ENCODE measurements around the gene CTNNBL1. TPM values are rescaled to one million over a fixed set of nuclear protein-coding genes. Genes with fewer than 3 reads are reported as not detected.

Gene CTNNBL1
- total and polyA plus RNA-seq, 2 of the 4 experiments (the other 2 are of a cell fraction) = 29.9 to 34.1 TPM

GRCh38 chr20:37729909-37730308 lies 36.1 kb downstream of the CTNNBL1 start:
- peak; percentile 48 for ATAC-seq (ENCODE audit: low read depth)
- Histone ChIP-seq H2AK5ac (ENCODE audit: low read depth, low read length) (no peak overlapping the region), H2BK120ac (ENCODE audit: low read depth, low read length) (no peak overlapping the region), H3K9me3 (ENCODE audit: control insufficient read depth, insufficient read depth, low read length) (no peaks in the 10 kb centered on the region), H2BK20ac (ENCODE audit: low read depth, low read length) (no peak overlapping the region), H2AFZ (replicated peaks; ENCODE audit: low read length, poor library complexity) (no peak overlapping the region), H3K36me3 (ENCODE audit: control insufficient read depth, insufficient read depth, low read length) (peaks cover 4% of the 10 kb centered on the region), H3K4me3 (ENCODE audit: insufficient read depth, low read depth, low read length) (no peak overlapping the region), H4K5ac (ENCODE audit: low read depth, low read length) (no peak overlapping the region), H4K8ac (ENCODE audit: low read depth in 2 of 2, low read length in 2 of 2) (no peak overlapping the region), H3K27me3 (ENCODE audit: control insufficient read depth, insufficient read depth, low read length) (no peaks in the 10 kb centered on the region), H4K91ac (ENCODE audit: insufficient read depth, low read depth, low read length) (no peak overlapping the region), H3K56ac (ENCODE audit: extremely low read depth, insufficient read depth, low read length) (no peak overlapping the region), H4K20me1 (ENCODE audit: insufficient read depth, low read length) (peaks cover 11% of the 10 kb centered on the region; the same call in 1 of the 2 replicates), H3K4me1 (ENCODE audit: control insufficient read depth, insufficient read depth, low read length) (peaks cover 3% of the 10 kb centered on the region; the same call in 1 of the 2 replicates), H3K9ac (ENCODE audit: low read depth, low read length) (no peak overlapping the region), H3K4me2 (ENCODE audit: low read depth, low read length) (no peak overlapping the region), H3K23ac (ENCODE audit: low read depth, low read length) (no peak overlapping the region), H2BK5ac (ENCODE audit: low read depth, low read length, poor library complexity, severe bottlenecking) (no peak overlapping the region), H3K4ac (ENCODE audit: low read depth, low read length) (no peak overlapping the region), H3K9me1 (ENCODE audit: insufficient read depth, low read length) (peaks cover 4% of the 10 kb centered on the region), H3K27ac (ENCODE audit: insufficient read depth, low read length) (no peak overlapping the region), H2BK15ac (ENCODE audit: low read depth, low read length) (no peak overlapping the region), H3K79me1 (ENCODE audit: low read depth in 1 of 2, low read length in 2 of 2) (peaks cover 15 to 34% of the 10 kb centered on the region in 2 experiments), H3K18ac (ENCODE audit: low read depth, low read length) (no peak overlapping the region), H2AK9ac (replicated peaks; ENCODE audit: low read depth, low read length, poor library complexity) (no peak overlapping the region), H3K14ac (replicated peaks; ENCODE audit: low read depth, low read length) (no peak overlapping the region)
- CTCF ChIA-PET = no interaction called here
- no CpG with 5 or more reads among the region's 3 CpGs for WGBS, 2 experiments (ENCODE audit: extremely low coverage in 2 of 2, insufficient read length in 1 of 2)
- in situ Hi-C loops (cut with MboI; ENCODE audit: low sequenced_read_pairs) (no loop called here), intact Hi-C loops (cut with micrococcal nuclease) (no loop called here), dilution Hi-C loops (cut with HindIII; ENCODE audit: low sequenced_read_pairs, unreplicated experiment) (no loop called here)
- no TSS peak for BruUV-seq (replicated peaks)
- peak; percentile 65 for DNase-seq
- POLR2A ChIA-PET (ENCODE audit: unreplicated experiment) = no interaction called here
- no peak for TF ChIP-seq CHD1 (IDR thresholded peaks at IDR 0.05; ENCODE audit: low read depth, low read length)
- no peak for TF ChIP-seq CTCF (conservative IDR thresholded peaks at IDR 0.05; ENCODE audit: low read depth, low read length)
- no peak for TF ChIP-seq NFE2L2 (IDR thresholded peaks at IDR 0.05; ENCODE audit: low read depth, low read length)
- no peak for TF ChIP-seq POLR2A (IDR thresholded peaks at IDR 0.05; ENCODE audit: low read depth, low read length)
- TF ChIP-seq MAFK (IDR thresholded peaks at IDR 0.05; ENCODE audit: low read depth, low read length) = no peak
- no peak for TF ChIP-seq RCOR1 (IDR thresholded peaks at IDR 0.05; ENCODE audit: insufficient replicate concordance, low read length)
- TF ChIP-seq RFX5 (IDR thresholded peaks at IDR 0.05; ENCODE audit: low read depth, low read length) = no peak
- TF ChIP-seq SMC3 (IDR thresholded peaks at IDR 0.05; ENCODE audit: low read depth, low read length) = no peak
- no peak for TF ChIP-seq MAZ (IDR thresholded peaks at IDR 0.05; ENCODE audit: borderline replicate concordance, low read depth, low read length)
- TF ChIP-seq USF2 (IDR thresholded peaks at IDR 0.05; ENCODE audit: low read depth, low read length) = no peak
